Measurements from ENCODE around the gene SLC22A7.
"Not testable (repeated sequence)": the region's sequence is repeated elsewhere in the genome, so short reads cannot be mapped to it uniquely, and the experiment has no call there.

The SLC22A7 gene

DNA sequence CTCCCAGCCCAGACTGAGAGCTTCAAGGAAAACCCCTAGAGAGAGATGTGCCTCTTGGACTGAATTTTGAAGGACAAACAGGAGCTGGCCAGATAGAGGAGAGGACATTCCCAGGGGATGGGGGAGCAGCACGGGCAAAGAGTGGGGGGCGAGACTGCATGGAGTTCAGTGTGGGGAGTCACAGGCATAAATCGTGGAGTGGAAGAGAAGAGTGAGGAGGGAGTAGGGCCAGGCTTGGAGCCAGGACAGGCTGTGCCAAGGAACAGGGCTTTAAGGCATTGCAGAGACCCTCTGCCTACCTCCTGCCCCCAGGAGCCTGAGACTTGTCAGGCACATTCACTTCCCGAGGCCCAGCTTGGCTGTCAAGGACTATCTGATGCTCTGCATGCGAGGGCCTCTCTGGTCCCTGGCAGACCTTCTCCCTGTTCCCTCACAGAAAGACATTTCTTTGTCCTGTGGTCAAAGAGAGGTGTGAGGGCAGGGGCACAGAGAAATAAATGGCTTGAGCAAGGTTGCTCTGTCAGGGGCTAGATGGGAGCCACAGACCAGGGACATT lies 5.2 kb upstream of the SLC22A7 start:
- TF ChIP-seq POLR2A (IDR thresholded peaks at IDR 0.05; ENCODE audit: low read depth, low read length), result no peak
- DNase-seq (ENCODE audit: insufficient read length, low spot score), result no peak
- FAIRE-seq, result no peak

DNA sequence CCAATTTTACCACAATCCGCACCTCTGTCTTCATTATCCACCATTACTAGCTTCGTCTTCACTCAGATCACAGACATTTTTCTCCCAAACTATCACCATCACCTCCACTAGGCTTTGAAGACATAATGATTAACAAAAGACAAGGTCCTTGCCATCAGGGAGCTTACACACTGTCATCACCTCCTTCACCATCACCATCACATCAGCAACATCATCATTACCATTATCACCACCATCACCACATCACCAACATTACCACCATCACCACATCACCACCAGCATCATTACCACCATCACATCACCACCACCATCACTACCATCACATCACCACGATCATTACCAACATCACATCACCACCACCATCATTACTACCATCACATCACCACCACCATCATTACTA lies 4.4 kb upstream of the SLC22A7 start:
- DNase-seq (ENCODE audit: insufficient read length, low spot score), result no peak
- FAIRE-seq, result no peak
- TF ChIP-seq POLR2A (IDR thresholded peaks at IDR 0.05; ENCODE audit: low read depth, low read length), result no peak

DNA sequence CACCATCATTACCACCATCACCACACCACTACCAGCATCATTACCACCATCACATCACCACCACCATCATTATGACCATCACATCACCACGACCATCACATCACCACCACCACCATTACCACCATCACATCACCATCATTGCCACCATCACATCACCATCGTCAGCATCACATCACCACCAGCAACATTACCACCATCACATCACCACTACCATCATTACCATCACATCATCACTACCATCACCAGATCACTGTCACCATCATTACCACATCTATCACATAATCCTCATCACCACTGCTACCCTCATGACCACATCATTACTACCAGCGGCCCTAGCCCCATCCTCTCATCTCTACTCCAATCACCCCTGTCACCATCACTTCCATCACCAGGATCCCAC lies 3.5 kb upstream of the SLC22A7 start:
- FAIRE-seq (no peak), DNase-seq (ENCODE audit: insufficient read length, low spot score) (no peak)
- TF ChIP-seq POLR2A (IDR thresholded peaks at IDR 0.05; ENCODE audit: low read depth, low read length), result no peak

DNA sequence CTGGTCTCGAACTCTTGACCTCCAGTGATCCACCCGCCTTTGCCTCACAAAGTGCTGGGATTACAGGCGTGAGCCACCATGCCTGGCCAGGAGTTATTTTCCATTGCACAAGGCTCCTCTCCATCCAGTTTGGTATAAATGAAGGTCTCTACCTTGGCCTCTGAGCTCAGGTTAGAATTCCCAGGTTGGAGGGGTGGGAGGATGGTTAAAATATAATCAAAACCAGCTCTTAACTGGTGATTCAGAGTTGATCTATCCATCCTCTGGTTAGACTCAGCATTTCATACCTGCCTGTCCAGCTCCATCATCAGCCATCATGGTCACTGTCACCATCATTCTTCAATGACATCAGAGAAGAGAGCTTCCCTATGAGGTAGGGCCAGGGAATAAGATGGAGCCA lies 2.6 kb upstream of the SLC22A7 start:
- no peak for FAIRE-seq
- no peak for DNase-seq (ENCODE audit: insufficient read length, low spot score)
- no peak for TF ChIP-seq POLR2A (IDR thresholded peaks at IDR 0.05; ENCODE audit: low read depth, low read length)

DNA sequence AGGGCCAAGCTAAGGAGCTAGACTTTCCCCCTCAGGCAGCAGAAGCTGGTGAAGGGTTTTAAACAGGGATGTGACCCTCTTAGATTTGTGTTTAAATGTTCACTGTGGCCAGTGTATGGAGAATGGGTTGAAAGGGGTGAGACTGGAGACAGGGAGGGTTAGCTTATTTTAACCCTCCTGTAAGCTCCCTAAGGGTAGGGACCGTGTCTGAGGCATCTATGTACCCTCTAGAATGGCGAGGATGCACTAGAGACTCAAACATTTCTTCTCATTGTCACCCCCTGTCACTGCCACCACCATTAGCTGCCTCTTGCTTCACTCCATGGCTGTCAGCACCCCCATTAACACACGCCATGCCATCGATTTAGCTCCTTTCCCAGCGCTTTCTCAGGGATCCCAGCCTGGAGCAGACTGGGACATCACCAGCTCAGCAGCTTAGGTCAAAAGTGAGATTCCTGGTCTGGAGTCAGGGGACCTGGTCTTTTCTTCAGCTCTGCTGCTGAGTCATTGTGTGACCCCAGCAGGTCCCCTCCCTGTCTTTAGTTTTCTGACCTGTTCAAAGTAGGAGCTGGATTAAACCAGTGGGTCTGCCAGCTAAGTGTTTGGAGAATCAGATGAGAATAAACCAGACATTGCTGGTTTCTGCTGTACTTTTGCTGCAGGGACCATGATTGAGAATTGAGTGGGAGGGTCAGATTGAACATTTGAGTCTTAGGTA lies 1.1 kb upstream of the SLC22A7 start:
- no peak for TF ChIP-seq POLR2A (IDR thresholded peaks at IDR 0.05; ENCODE audit: low read depth, low read length)
- no peak for FAIRE-seq
- no peak for DNase-seq (ENCODE audit: insufficient read length, low spot score)

DNA sequence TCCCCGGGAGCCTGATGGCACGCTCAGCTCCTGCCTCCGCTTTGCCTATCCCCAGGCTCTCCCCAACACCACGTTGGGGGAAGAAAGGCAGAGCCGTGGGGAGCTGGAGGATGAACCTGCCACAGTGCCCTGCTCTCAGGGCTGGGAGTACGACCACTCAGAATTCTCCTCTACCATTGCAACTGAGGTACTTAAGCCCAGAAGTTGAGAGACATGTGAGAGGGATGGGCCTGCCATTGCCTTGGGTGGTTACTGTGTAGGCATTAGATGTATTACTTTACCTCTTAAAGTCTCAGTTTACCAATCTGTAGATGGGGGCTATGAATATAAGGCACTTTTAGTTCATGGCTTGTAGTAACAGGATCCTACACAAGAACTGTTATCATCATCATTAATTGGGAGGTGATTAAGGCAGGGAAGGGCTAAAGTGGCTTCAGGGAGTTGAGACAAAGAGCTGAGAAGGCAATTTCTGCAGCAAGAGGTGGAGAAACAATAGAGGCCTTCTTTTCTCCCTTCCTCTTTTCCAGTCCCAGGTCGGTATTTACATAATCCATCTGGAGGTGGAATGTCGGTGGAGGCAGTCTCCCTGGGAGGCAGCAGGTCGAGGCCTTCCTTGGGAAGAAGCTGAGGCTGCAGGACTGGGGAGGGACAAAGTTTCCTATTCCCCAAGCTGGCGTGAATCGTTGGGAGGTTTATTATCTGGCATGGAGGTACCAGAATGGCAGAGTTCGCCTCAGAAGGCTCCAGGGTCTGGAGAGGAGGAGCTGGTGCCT lies 691 bp downstream of the SLC22A7 start:
- no peak for TF ChIP-seq POLR2A (IDR thresholded peaks at IDR 0.05; ENCODE audit: low read depth, low read length)
- DNase-seq (ENCODE audit: insufficient read length, low spot score), result no peak
- FAIRE-seq, result no peak

DNA sequence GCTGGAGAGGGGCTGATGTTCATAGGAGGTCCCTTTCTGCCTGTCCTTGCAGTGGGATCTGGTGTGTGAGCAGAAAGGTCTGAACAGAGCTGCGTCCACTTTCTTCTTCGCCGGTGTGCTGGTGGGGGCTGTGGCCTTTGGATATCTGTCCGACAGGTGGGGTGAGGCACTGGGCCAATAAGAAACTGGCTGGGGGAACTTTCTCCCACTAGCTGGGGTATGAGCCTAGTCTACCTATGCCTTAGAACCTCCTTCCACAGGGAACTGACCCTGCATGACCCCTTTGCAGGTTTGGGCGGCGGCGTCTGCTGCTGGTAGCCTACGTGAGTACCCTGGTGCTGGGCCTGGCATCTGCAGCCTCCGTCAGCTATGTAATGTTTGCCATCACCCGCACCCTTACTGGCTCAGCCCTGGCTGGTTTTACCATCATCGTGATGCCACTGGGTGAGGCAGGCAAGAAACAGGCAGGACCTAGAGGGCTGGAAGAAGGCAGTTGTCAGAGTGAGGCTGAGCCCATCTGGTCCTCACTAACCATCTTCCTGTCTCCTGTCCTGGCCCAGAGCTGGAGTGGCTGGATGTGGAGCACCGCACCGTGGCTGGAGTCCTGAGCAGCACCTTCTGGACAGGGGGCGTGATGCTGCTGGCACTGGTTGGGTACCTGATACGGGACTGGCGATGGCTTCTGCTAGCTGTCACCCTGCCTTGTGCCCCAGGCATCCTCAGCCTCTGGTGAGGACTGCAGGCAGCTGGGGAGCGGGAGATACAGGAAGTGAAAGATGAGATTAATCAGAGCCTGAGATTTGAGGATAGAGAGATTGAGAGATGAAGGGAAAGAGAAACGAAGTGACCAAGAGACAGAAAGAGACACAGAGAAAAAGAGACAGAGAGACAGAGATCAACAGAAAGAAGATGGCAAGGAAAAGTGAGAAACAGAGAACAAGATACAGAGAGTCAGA lies 1.6 kb downstream of the SLC22A7 start:
- TF ChIP-seq POLR2A (IDR thresholded peaks at IDR 0.05; ENCODE audit: low read depth, low read length), result no peak
- DNase-seq (ENCODE audit: insufficient read length, low spot score) (no peak), FAIRE-seq (no peak)

DNA sequence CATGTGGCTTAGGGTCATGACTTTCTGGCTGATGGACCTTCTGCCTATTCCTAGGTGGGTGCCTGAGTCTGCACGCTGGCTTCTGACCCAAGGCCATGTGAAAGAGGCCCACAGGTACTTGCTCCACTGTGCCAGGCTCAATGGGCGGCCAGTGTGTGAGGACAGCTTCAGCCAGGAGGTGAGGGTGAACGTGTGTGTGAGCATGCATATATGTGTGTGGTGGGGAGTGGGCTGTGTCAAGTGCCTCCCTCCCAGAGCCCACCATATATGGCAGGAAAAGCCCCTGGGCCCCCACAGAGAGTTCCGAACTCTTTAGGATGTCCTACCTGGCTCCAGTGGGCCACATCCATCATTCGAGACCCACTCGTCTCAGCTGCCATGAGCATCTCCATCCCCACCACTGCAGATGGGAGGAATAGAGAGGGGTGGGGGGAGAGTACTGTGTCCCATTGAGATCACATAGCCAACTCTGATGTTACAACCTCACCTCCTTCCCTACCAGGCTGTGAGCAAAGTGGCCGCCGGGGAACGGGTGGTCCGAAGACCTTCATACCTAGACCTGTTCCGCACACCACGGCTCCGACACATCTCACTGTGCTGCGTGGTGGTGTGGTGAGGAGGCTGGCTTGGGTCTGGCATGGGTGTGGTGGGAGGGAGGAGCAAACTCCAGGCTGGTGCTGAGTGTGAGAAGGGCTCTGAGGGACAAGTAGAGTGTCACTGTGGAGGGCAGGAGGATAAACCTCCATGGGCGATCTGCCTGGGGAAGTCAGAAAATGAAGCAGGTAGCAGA lies 3.2 kb downstream of the SLC22A7 start:
- DNase-seq (ENCODE audit: insufficient read length, low spot score) (no peak), FAIRE-seq (no peak)
- no peak for TF ChIP-seq POLR2A (IDR thresholded peaks at IDR 0.05; ENCODE audit: low read depth, low read length)

DNA sequence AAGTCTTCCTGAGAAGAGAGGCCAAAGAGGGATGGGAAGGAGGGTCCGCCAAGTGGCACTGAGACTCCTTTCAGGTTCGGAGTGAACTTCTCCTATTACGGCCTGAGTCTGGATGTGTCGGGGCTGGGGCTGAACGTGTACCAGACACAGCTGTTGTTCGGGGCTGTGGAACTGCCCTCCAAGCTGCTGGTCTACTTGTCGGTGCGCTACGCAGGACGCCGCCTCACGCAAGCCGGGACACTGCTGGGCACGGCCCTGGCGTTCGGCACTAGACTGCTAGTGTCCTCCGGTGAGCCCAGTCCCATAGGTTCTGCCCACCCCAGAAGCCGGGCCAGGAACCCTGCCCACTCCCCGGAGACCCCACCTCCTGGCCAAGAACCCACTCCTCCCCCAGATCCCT lies 4.1 kb downstream of the SLC22A7 start:
- FAIRE-seq, result no peak
- no peak for TF ChIP-seq POLR2A (IDR thresholded peaks at IDR 0.05; ENCODE audit: low read depth, low read length)
- DNase-seq (ENCODE audit: insufficient read length, low spot score), result no peak

DNA sequence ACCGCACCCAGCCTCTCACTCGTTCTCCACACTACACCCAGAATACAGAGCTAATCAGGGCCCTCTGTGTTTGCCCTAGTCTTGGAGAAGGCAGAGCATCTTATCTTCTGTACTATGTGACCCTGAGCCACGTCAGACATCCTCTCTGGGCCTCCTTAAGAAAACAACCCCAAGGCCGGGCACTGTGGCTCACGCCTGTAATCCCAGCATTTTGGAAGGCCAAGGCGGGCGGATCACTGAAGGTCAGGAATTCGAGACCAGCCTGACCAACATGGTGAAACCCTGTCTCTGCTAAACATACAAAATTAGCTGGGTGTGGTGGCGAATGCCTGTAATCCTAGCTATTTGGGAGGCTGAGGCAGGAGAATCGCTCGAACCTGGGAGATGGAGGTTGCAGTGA lies 4.9 kb downstream of the SLC22A7 start:
- FAIRE-seq; DNase-seq (ENCODE audit: insufficient read length, low spot score): not testable (repeated sequence)

DNA sequence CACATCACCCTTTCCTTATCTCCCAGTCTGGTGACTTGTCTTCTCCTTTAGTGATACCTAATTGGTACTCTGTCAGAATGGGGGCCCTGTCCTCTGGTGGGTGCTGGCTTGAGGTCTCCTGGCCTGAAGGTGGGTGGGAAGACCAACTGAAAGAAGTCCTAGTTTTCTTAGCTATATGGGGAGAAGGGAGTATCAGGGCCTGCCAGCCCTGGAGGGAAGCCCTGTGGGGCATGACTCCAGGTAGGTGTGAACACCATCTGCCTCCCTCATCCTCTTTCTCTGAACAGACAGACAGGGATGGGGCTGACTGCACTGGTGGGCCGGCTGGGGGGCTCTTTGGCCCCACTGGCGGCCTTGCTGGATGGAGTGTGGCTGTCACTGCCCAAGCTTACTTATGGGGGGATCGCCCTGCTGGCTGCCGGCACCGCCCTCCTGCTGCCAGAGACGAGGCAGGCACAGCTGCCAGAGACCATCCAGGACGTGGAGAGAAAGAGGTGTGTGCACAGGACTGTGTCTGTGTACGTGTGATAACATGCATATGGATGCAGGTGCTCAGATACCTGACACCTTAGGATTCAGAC lies 5.8 kb downstream of the SLC22A7 start:
- no peak for FAIRE-seq
- no peak for DNase-seq (ENCODE audit: insufficient read length, low spot score)

DNA sequence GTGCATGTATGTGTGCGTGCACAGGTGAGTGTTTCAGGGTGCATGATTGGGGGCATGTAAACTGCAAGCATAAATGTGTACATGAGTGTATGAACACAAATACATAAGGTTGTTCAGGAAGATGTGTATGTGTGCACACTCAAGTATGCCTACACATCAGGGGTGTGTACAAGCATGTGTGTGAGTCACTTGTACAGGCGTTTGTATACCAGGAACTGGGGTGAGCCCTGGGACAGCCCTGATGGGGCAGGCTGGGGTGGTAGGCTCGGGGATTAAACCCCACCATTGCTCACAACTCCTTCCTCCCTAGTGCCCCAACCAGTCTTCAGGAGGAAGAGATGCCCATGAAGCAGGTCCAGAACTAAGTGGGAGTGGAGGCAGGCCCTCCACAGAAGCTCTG lies 6.3 kb downstream of the SLC22A7 start:
- no peak for TF ChIP-seq POLR2A (IDR thresholded peaks at IDR 0.05; ENCODE audit: low read depth, low read length)
- no peak for FAIRE-seq
- no peak for DNase-seq (ENCODE audit: insufficient read length, low spot score)

More for the DNA sequence above, 5.8 kb downstream of the SLC22A7 start:
- TF ChIP-seq POLR2A (IDR thresholded peaks at IDR 0.05; ENCODE audit: low read depth, low read length), result no peak

DNA sequence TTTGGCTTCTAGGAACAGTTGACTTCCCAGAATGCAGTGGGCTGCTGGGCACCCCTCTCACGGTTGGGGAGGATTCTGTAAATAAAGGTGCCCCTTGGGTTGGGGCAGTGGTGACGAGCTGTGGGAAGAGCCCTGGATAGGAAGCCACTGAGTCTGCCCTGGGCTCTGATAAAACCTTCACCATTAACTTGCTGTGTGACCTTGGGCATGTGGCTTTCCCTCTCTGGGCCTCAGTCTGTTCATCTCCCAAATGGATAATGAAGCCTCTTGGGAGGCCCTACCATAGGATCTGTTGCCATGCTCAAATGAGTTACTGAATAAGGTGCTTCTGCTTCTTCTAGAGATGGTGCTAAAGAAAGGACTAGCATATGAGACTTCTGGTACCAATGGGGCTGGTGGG lies 6.8 kb downstream of the SLC22A7 start:
- TF ChIP-seq POLR2A (IDR thresholded peaks at IDR 0.05; ENCODE audit: low read depth, low read length), result no peak
- DNase-seq (ENCODE audit: insufficient read length, low spot score) (no peak), FAIRE-seq (no peak)
